Stomach smooth muscle (tissue), 2 donors: ENCODE measurements around the gene ALKBH8.
"Not testable (repeated sequence)": the region's sequence is repeated elsewhere in the genome, so short reads cannot be mapped to it uniquely, and the experiment has no call there.

Experiments
- H3K27ac ChIP-seq: one replicate; pipeline ENCODE4 v1.7.0; 2013; ENCODE audit warnings: mild to moderate bottlenecking, low read length, inconsistent platforms
- H3K27me3 ChIP-seq, 2 donors: one replicate each; pipeline ENCODE4 v1.7.0; 2013; ENCODE audit warnings: low read length in 2 of 2; ENCODE audit not compliant: insufficient read depth in 2 of 2, control insufficient read depth in 1 of 2
- H3K36me3 ChIP-seq, 2 donors: one replicate each; pipeline ENCODE4 v1.7.0; 2013; ENCODE audit warnings: low read length in 2 of 2; ENCODE audit not compliant: control insufficient read depth in 2 of 2, insufficient read depth in 2 of 2
- H3K4me1 ChIP-seq: one replicate; pipeline ENCODE4 v1.7.0; 2013; ENCODE audit warnings: low read length; ENCODE audit not compliant: control insufficient read depth, insufficient read depth
- H3K4me3 ChIP-seq, 2 donors: one replicate each; pipeline ENCODE4 v1.7.0; 2013; ENCODE audit warnings: low read length in 2 of 2
- H3K9ac ChIP-seq, 2 donors: one replicate each; pipeline ENCODE4 v1.7.0; 2013; ENCODE audit warnings: low read length in 2 of 2, mild to moderate bottlenecking in 1 of 2
- H3K9me3 ChIP-seq, 2 donors: one replicate each; pipeline ENCODE4 v1.7.0; 2013; ENCODE audit warnings: low read length in 2 of 2; ENCODE audit not compliant: control insufficient read depth in 2 of 2
- donor health status: healthy.
- donor health status: Pancreatic carcinoma.

The ALKBH8 gene

DNA sequence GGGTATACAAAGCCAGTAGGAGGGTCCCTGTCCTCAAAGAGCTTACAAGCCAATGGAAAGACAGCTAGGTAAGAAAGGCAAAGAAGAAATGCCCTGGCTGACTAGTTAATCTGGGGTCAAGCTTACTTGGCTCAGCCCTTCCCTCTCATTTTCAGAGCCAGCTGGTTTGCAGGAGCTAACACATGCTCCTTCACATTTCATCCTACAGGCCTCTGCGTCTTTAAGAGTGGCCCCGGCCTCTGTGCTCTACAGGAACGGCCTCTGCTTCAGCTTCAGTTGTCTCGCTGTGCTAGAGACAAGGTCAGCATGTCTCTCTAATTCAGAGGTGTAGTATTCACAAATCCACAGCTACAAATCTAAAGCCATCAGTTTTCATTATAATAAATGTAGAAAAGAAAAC is 15.2 kb downstream of the ALKBH8 start:
- H3K4me1 ChIP-seq: no peaks in the 10 kb centered on the region
- H3K27ac ChIP-seq: no peak overlapping the region
- H3K4me3 ChIP-seq: no peak overlapping the region
- peaks cover 3 to 5% of the 10 kb centered on the region in 2 donors for H3K36me3 ChIP-seq
- H3K9me3 ChIP-seq: no peaks in the 10 kb centered on the region
- no peak overlapping the region for H3K9ac ChIP-seq
- no peaks in the 10 kb centered on the region for H3K27me3 ChIP-seq

DNA sequence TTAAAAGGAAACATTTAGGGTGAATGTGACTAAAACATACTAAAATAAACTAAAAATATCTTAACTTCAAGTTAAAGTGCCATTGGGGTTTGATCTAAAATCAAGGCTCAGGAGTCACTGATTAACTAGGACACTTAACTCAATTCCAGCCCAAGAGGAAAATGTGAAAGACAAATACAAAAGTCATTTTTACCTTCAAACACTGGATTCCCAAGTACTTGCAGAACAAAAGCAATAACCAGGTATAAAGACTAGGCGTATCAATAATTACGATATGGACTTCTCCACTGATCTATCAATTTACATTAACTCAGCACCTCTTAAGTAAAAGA is 15.6 kb downstream of the ALKBH8 start:
- peaks cover 3 to 5% of the 10 kb centered on the region in 2 donors for H3K36me3 ChIP-seq

GRCh38 chr11:107549253-107549953 is 16.1 kb downstream of the ALKBH8 start:
- Histone ChIP-seq H3K36me3 (peaks cover 3 to 5% of the 10 kb centered on the region in 2 donors), H3K9ac (no peak overlapping the region), H3K4me1 (no peaks in the 10 kb centered on the region), H3K4me3 (no peak overlapping the region), H3K9me3 (no peaks in the 10 kb centered on the region), H3K27ac (no peak overlapping the region), H3K27me3 (no peaks in the 10 kb centered on the region)

More for the DNA sequence above, 15.6 kb downstream of the ALKBH8 start:
- Histone ChIP-seq H3K9me3 (no peaks in the 10 kb centered on the region), H3K27me3 (no peaks in the 10 kb centered on the region), H3K4me1 (no peaks in the 10 kb centered on the region), H3K4me3 (no peak overlapping the region), H3K27ac (no peak overlapping the region), H3K9ac (no peak overlapping the region)

DNA sequence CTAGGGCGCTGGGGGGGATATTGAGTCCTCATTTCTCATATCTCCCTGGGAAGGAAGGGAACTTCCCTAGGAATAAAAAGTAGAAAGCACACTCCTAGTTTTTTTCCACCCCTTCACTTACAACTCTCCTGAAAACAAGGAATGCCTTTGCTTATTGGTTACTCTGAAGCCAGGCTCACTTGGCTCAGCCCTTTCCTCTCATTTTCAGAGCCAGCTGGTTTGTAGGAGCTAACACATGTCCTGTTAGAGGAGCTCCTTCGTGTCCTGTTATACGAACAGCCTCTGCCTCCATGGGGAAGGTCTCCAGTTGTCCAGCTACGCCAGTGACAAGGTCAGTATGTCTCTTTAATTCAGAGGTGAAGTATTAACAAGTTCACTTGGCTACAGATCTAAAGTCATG is 17.6 kb downstream of the ALKBH8 start:
- Histone ChIP-seq H3K36me3 (peaks cover 3 to 5% of the 10 kb centered on the region in 2 donors), H3K9ac (no peak overlapping the region), H3K27ac (no peak overlapping the region)

GRCh38 chr11:107545101-107545514 is 20.4 kb downstream of the ALKBH8 start:
- H3K27me3 ChIP-seq: no peaks in the 10 kb centered on the region
- no peak overlapping the region for H3K9ac ChIP-seq
- H3K9me3 ChIP-seq: no peaks in the 10 kb centered on the region
- H3K4me1 ChIP-seq: no peaks in the 10 kb centered on the region
- peaks cover 0 to 5% of the 10 kb centered on the region in 2 donors for H3K36me3 ChIP-seq
- no peak overlapping the region for H3K27ac ChIP-seq
- H3K4me3 ChIP-seq: no peak overlapping the region

More for the DNA sequence above, 17.6 kb downstream of the ALKBH8 start:
- no peaks in the 10 kb centered on the region for H3K9me3 ChIP-seq
- H3K4me3 ChIP-seq: no peak overlapping the region
- H3K4me1 ChIP-seq: no peaks in the 10 kb centered on the region
- no peaks in the 10 kb centered on the region for H3K27me3 ChIP-seq

DNA sequence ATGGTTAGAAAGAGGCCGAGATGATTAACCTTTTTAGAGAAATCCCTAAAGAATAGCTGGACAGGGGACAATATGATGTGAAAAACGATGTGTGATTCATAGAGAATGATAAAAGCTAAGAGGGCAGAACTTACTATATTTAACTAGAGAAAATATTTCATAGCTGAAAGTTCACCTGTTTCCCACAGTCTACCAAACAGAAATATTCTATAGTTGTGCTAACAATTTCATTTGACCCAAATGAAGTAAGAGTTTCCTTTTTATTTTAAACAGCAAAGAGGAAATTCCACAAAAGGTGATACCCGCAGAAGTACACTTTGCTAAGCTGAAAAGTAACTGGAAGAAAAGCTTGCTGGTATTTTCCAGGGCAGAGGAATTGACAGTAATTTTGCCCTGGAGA is 26.7 kb downstream of the ALKBH8 start:
- Histone ChIP-seq H3K9me3 (no peaks in the 10 kb centered on the region), H3K9ac (no peak overlapping the region), H3K27me3 (no peaks in the 10 kb centered on the region), H3K27ac (no peak overlapping the region), H3K4me1 (no peaks in the 10 kb centered on the region), H3K4me3 (no peak overlapping the region), H3K36me3 (peaks cover 0 to 7% of the 10 kb centered on the region in 2 donors)

DNA sequence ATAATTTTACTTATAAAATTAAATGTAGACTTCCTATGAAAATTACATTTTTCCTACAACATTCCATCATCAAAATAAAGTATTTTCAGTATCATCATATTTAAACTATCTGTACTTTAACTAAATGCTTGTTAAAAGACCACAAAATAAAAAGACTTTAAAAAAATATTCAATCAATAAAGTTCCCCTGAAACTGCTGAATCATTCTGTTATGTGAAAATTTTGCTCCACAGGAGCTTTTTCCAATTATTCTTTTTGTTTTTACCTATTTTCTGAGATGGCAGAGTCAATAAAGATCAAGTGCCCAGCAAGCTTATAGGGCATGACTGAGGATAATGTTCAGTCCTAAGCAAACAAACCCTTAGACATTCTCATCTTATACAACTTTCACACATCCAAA is 27.3 kb downstream of the ALKBH8 start:
- Histone ChIP-seq H3K9ac (no peak overlapping the region), H3K27me3 (no peaks in the 10 kb centered on the region)

GRCh38 chr11:107537155-107537554 is 28.4 kb downstream of the ALKBH8 start:
- not testable (repeated sequence) for H3K27ac ChIP-seq, H3K9me3 ChIP-seq, H3K4me3 ChIP-seq

More for the DNA sequence above, 27.3 kb downstream of the ALKBH8 start:
- Histone ChIP-seq H3K36me3 (peaks cover 0 to 7% of the 10 kb centered on the region in 2 donors), H3K9me3 (no peaks in the 10 kb centered on the region), H3K4me1 (no peaks in the 10 kb centered on the region), H3K27ac (no peak overlapping the region), H3K4me3 (no peak overlapping the region)

DNA sequence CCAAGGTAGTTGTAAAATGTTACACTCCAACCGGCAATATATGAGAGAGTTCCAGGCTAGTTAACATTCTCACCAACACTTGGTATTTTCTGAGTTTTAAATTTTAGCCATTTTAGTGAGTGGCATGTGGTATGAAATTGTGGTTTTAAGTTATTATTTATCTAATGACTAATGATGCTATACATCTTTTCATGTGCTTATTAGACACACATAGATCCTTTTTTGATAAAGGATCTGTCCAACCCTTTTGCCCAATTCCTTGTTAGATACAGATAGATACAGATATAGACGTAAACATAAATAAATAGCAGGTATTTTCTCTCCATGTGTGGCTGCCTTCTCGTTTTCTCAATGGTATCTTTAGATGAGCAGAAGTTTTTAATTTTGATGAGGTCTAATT is 39.3 kb downstream of the ALKBH8 start:
- no peaks in the 10 kb centered on the region for H3K9me3 ChIP-seq
- H3K27ac ChIP-seq: no peak overlapping the region
- no peaks in the 10 kb centered on the region for H3K27me3 ChIP-seq
- peaks cover 4 to 10% of the 10 kb centered on the region in 2 donors for H3K36me3 ChIP-seq
- no peak overlapping the region for H3K9ac ChIP-seq
- H3K4me1 ChIP-seq: no peaks in the 10 kb centered on the region
- H3K4me3 ChIP-seq: no peak overlapping the region

More at GRCh38 chr11:107537155-107537554, 28.4 kb downstream of the ALKBH8 start:
- not testable (repeated sequence) for H3K36me3 ChIP-seq, H3K4me1 ChIP-seq, H3K27me3 ChIP-seq, H3K9ac ChIP-seq

DNA sequence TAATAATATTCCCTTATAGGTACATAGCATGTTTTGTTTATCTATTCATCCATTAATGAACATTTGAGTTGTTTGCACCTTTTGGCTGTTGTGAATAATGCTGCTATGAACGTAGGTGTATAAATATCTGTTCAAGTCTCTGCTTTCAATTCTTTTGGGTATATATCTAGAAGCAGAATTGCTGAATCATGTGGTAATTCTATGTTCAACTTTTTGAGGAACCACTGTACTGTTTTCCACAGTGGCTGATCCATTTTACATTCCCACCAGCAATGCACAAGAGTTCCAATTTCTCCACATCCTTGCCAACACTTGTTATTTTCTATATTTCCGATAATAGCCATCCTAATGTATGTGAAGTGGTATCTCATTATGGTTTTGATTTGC is 56.7 kb downstream of the ALKBH8 start:
- peaks cover 5 to 6% of the 10 kb centered on the region in 2 donors for H3K36me3 ChIP-seq
- no peaks in the 10 kb centered on the region for H3K9me3 ChIP-seq

GRCh38 chr11:107508201-107508857 is 57.2 kb downstream of the ALKBH8 start:
- H3K4me1 ChIP-seq: no peaks in the 10 kb centered on the region
- peaks cover 2 to 4% of the 10 kb centered on the region in 2 donors for H3K36me3 ChIP-seq
- no peaks in the 10 kb centered on the region for H3K27me3 ChIP-seq
- H3K27ac ChIP-seq: no peak overlapping the region
- H3K9ac ChIP-seq: no peak overlapping the region
- no peaks in the 10 kb centered on the region for H3K9me3 ChIP-seq
- no peak overlapping the region for H3K4me3 ChIP-seq

More for the DNA sequence above, 56.7 kb downstream of the ALKBH8 start:
- H3K4me3 ChIP-seq: no peak overlapping the region
- no peaks in the 10 kb centered on the region for H3K27me3 ChIP-seq
- H3K9ac ChIP-seq: no peak overlapping the region
- H3K4me1 ChIP-seq: no peaks in the 10 kb centered on the region
- no peak overlapping the region for H3K27ac ChIP-seq
